Subcutaneous adipose tissue (tissue), 4 donors: ENCODE data around the gene VWA7. TPM values are rescaled to one million over a fixed set of nuclear protein-coding genes. Genes with fewer than 3 reads are reported as not detected.

Experiments
- CTCF ChIP-seq: fragments of 450-650 bp; IDR thresholded peaks from one replicate; pipeline ENCODE4 v1.5.1; 2016; ENCODE audit warnings: low read depth, mild to moderate bottlenecking, control low read depth, antibody characterized with exemption, moderate library complexity
- total RNA-seq, 4 donors: library from RNA; depleted of rRNA; stranded (reverse); fragments of >200 nt; gene quantifications; one replicate each; pipeline ENCODE4 v1.1.0, GENCODE V29; 2016

VWA7 gene
- total RNA-seq, 4 donors from 2014 or later = not detected

- TF ChIP-seq CTCF = no peak
These were observed 38.1 kb upstream of the VWA7 start, which contains the start of the genes HSPA1A and HSPA1L for GRCh38 chr6:31815025-31815838. HSPA1A (plus strand) TSS chr6:31815543; CDS start chr6:31815757, 214 bp downstream. HSPA1L (minus strand) TSS chr6:31815283; CDS start chr6:31811972, 3,311 bp downstream.

- no peak for TF ChIP-seq CTCF
These were observed 37.5 kb upstream of the VWA7 start for GRCh38 chr6:31814677-31815024.

GRCh38 chr6:31813465-31813849, 36.3 kb upstream of the VWA7 start:
- TF ChIP-seq CTCF = no peak

- no peak for TF ChIP-seq CTCF
These were observed 34.5 kb upstream of the VWA7 start for GRCh38 chr6:31811645-31812044.

- no peak for TF ChIP-seq CTCF
These were observed 29.5 kb upstream of the VWA7 start, which contains the start of gene LSM2 for GRCh38 chr6:31806470-31807272. LSM2 (minus strand) TSS chr6:31806966; CDS start chr6:31806757, 209 bp downstream.

- TF ChIP-seq CTCF = no peak
These were observed 28.9 kb upstream of the VWA7 start for GRCh38 chr6:31805939-31806469.

GRCh38 chr6:31799781-31800180, 22.7 kb upstream of the VWA7 start:
- no peak for TF ChIP-seq CTCF
